ENCODE data around the gene PDE4D.

PDE4D gene

GRCh38 chr5:59838067-59838466 is 55.5 kb downstream of the PDE4D start:
- Histone ChIP-seq H3K9me3 (replicated peaks in 1 of 2; ENCODE audit: control insufficient read depth in 2 of 2, insufficient read depth in 1 of 2, low read depth in 1 of 2, low read length in 2 of 2) (no peaks in the 10 kb centered on the region), H3K27me3 (ENCODE audit: control insufficient read depth in 3 of 3, insufficient read depth in 3 of 3, low read depth in 1 of 3, low read length in 3 of 3) (no peaks in the 10 kb centered on the region), H3K23ac (ENCODE audit: low read depth, low read length, poor library complexity) (no peak overlapping the region), H3K4me3 (ENCODE audit: low read length in 2 of 2) (no peak overlapping the region), H3K4ac (ENCODE audit: low read length) (no peak overlapping the region), H3K36me3 (replicated peaks in 1 of 2; ENCODE audit: control insufficient read depth in 2 of 2, insufficient read depth in 2 of 2, low read length in 2 of 2) (no peaks in the 10 kb centered on the region), H4K91ac (ENCODE audit: low read depth, low read length, poor library complexity) (no peak overlapping the region), H2BK120ac (ENCODE audit: low read depth, low read length) (no peak overlapping the region), H2AFZ (ENCODE audit: low read length) (no peak overlapping the region), H3K9ac (ENCODE audit: low read depth, low read length, poor library complexity) (no peak overlapping the region), H3K4me2 (ENCODE audit: insufficient read depth, low read length, poor library complexity, severe bottlenecking) (no peak overlapping the region), H2AK5ac (ENCODE audit: low read depth, low read length) (no peak overlapping the region), H3K18ac (ENCODE audit: low read length) (no peak overlapping the region), H2BK15ac (ENCODE audit: low read length) (no peak overlapping the region), H3K4me1 (ENCODE audit: control insufficient read depth in 2 of 2, insufficient read depth in 1 of 2, low read depth in 1 of 2, low read length in 2 of 2) (peaks cover 0 to 3% of the 10 kb centered on the region in 2 donors), H3K79me1 (ENCODE audit: low read depth, low read length) (no peaks in the 10 kb centered on the region), H3K14ac (ENCODE audit: low read length) (no peak overlapping the region), H2BK5ac (ENCODE audit: low read length) (no peak overlapping the region), H4K8ac (ENCODE audit: low read depth, low read length) (no peak overlapping the region), H3K27ac (replicated peaks; ENCODE audit: low read length) (no peak overlapping the region), H2BK12ac (ENCODE audit: low read length) (no peak overlapping the region)
- WGBS, 2 donors (ENCODE audit: extremely low coverage in 2 of 2, insufficient read length in 2 of 2, insufficient replicate concordance in 1 of 2), result no CpG with 5 or more reads among the region's 2 CpGs
- DNase-seq (ENCODE audit: low spot score), result no peak

- H3K18ac ChIP-seq (ENCODE audit: low read length), result no peak overlapping the region
- peaks cover 0 to 3% of the 10 kb centered on the region in 2 donors for H3K4me1 ChIP-seq (ENCODE audit: control insufficient read depth in 2 of 2, insufficient read depth in 1 of 2, low read depth in 1 of 2, low read length in 2 of 2)
- no peak overlapping the region for H2BK12ac ChIP-seq (ENCODE audit: low read length)
- H3K79me1 ChIP-seq (ENCODE audit: low read depth, low read length), result no peaks in the 10 kb centered on the region
- 100% methylated on average over 1 of the region's 1 CpG for WGBS, 2 donors (ENCODE audit: extremely low coverage in 2 of 2, insufficient read length in 2 of 2, insufficient replicate concordance in 1 of 2)
- H2AFZ ChIP-seq (ENCODE audit: low read length), result no peak overlapping the region
- H3K4me2 ChIP-seq (ENCODE audit: insufficient read depth, low read length, poor library complexity, severe bottlenecking), result no peak overlapping the region
- no peaks in the 10 kb centered on the region for H3K36me3 ChIP-seq (replicated peaks in 1 of 2; ENCODE audit: control insufficient read depth in 2 of 2, insufficient read depth in 2 of 2, low read length in 2 of 2)
- H3K14ac ChIP-seq (ENCODE audit: low read length), result no peak overlapping the region
- H3K4me3 ChIP-seq (ENCODE audit: low read length in 2 of 2), result no peak overlapping the region
- H3K9me3 ChIP-seq (replicated peaks in 1 of 2; ENCODE audit: control insufficient read depth in 2 of 2, insufficient read depth in 1 of 2, low read depth in 1 of 2, low read length in 2 of 2), result no peaks in the 10 kb centered on the region
- H3K23ac ChIP-seq (ENCODE audit: low read depth, low read length, poor library complexity), result no peak overlapping the region
- no peak overlapping the region for H3K9ac ChIP-seq (ENCODE audit: low read depth, low read length, poor library complexity)
- no peak overlapping the region for H2AK5ac ChIP-seq (ENCODE audit: low read depth, low read length)
- H3K27ac ChIP-seq (replicated peaks; ENCODE audit: low read length), result no peak overlapping the region
- H2BK15ac ChIP-seq (ENCODE audit: low read length), result no peak overlapping the region
- no peak overlapping the region for H4K8ac ChIP-seq (ENCODE audit: low read depth, low read length)
- H4K91ac ChIP-seq (ENCODE audit: low read depth, low read length, poor library complexity), result no peak overlapping the region
- H2BK5ac ChIP-seq (ENCODE audit: low read length), result no peak overlapping the region
- H2BK120ac ChIP-seq (ENCODE audit: low read depth, low read length), result no peak overlapping the region
- H3K27me3 ChIP-seq (ENCODE audit: control insufficient read depth in 3 of 3, insufficient read depth in 3 of 3, low read depth in 1 of 3, low read length in 3 of 3), result no peaks in the 10 kb centered on the region
- H3K4ac ChIP-seq (ENCODE audit: low read length), result no peak overlapping the region
- no peak for DNase-seq (ENCODE audit: low spot score)
Observed at GRCh38 chr5:59837071-59837470, 56.5 kb downstream of the PDE4D start.

- Histone ChIP-seq H3K4ac (ENCODE audit: low read length) (no peak overlapping the region), H3K4me3 (ENCODE audit: low read length in 2 of 2) (no peak overlapping the region), H2BK12ac (ENCODE audit: low read length) (no peak overlapping the region), H2AFZ (ENCODE audit: low read length) (no peak overlapping the region), H3K4me1 (ENCODE audit: control insufficient read depth in 2 of 2, insufficient read depth in 1 of 2, low read depth in 1 of 2, low read length in 2 of 2) (peaks cover 0 to 3% of the 10 kb centered on the region in 2 donors), H2BK120ac (ENCODE audit: low read depth, low read length) (no peak overlapping the region), H3K9me3 (replicated peaks in 1 of 2; ENCODE audit: control insufficient read depth in 2 of 2, insufficient read depth in 1 of 2, low read depth in 1 of 2, low read length in 2 of 2) (no peaks in the 10 kb centered on the region), H3K36me3 (replicated peaks in 1 of 2; ENCODE audit: control insufficient read depth in 2 of 2, insufficient read depth in 2 of 2, low read length in 2 of 2) (no peaks in the 10 kb centered on the region), H3K9ac (ENCODE audit: low read depth, low read length, poor library complexity) (no peak overlapping the region), H3K27ac (replicated peaks; ENCODE audit: low read length) (no peak overlapping the region), H2BK5ac (ENCODE audit: low read length) (no peak overlapping the region), H2BK15ac (ENCODE audit: low read length) (no peak overlapping the region), H3K14ac (ENCODE audit: low read length) (no peak overlapping the region), H2AK5ac (ENCODE audit: low read depth, low read length) (no peak overlapping the region), H3K27me3 (ENCODE audit: control insufficient read depth in 3 of 3, insufficient read depth in 3 of 3, low read depth in 1 of 3, low read length in 3 of 3) (no peaks in the 10 kb centered on the region), H3K23ac (ENCODE audit: low read depth, low read length, poor library complexity) (no peak overlapping the region), H4K91ac (ENCODE audit: low read depth, low read length, poor library complexity) (no peak overlapping the region), H3K79me1 (ENCODE audit: low read depth, low read length) (no peaks in the 10 kb centered on the region), H4K8ac (ENCODE audit: low read depth, low read length) (no peak overlapping the region), H3K4me2 (ENCODE audit: insufficient read depth, low read length, poor library complexity, severe bottlenecking) (no peak overlapping the region), H3K18ac (ENCODE audit: low read length) (no peak overlapping the region)
- no peak for DNase-seq (ENCODE audit: low spot score)
- no CpG with 5 or more reads among the region's 3 CpGs for WGBS, 2 donors (ENCODE audit: extremely low coverage in 2 of 2, insufficient read length in 2 of 2, insufficient replicate concordance in 1 of 2)
Observed at GRCh38 chr5:59835800-59836199, 57.7 kb downstream of the PDE4D start.

GRCh38 chr5:59833448-59833847 is 60.1 kb downstream of the PDE4D start:
- no peak overlapping the region for H4K91ac ChIP-seq (ENCODE audit: low read depth, low read length, poor library complexity)
- H3K18ac ChIP-seq (ENCODE audit: low read length), result no peak overlapping the region
- H3K14ac ChIP-seq (ENCODE audit: low read length), result no peak overlapping the region
- no peak overlapping the region for H3K4me2 ChIP-seq (ENCODE audit: insufficient read depth, low read length, poor library complexity, severe bottlenecking)
- H3K79me1 ChIP-seq (ENCODE audit: low read depth, low read length), result no peaks in the 10 kb centered on the region
- no peak overlapping the region for H3K4ac ChIP-seq (ENCODE audit: low read length)
- no peak overlapping the region for H2AFZ ChIP-seq (ENCODE audit: low read length)
- no peak overlapping the region for H2AK5ac ChIP-seq (ENCODE audit: low read depth, low read length)
- H3K27ac ChIP-seq (replicated peaks; ENCODE audit: low read length), result no peak overlapping the region
- no peak overlapping the region for H2BK5ac ChIP-seq (ENCODE audit: low read length)
- H3K23ac ChIP-seq (ENCODE audit: low read depth, low read length, poor library complexity), result no peak overlapping the region
- no peak overlapping the region for H3K9ac ChIP-seq (ENCODE audit: low read depth, low read length, poor library complexity)
- H3K4me3 ChIP-seq (ENCODE audit: low read length in 2 of 2), result no peak overlapping the region
- no peak for DNase-seq (ENCODE audit: low spot score)
- no peak overlapping the region for H2BK120ac ChIP-seq (ENCODE audit: low read depth, low read length)
- no peak overlapping the region for H2BK12ac ChIP-seq (ENCODE audit: low read length)
- H3K9me3 ChIP-seq (replicated peaks in 1 of 2; ENCODE audit: control insufficient read depth in 2 of 2, insufficient read depth in 1 of 2, low read depth in 1 of 2, low read length in 2 of 2), result no peaks in the 10 kb centered on the region
- H3K27me3 ChIP-seq (ENCODE audit: control insufficient read depth in 3 of 3, insufficient read depth in 3 of 3, low read depth in 1 of 3, low read length in 3 of 3), result no peaks in the 10 kb centered on the region
- H2BK15ac ChIP-seq (ENCODE audit: low read length), result no peak overlapping the region
- H3K36me3 ChIP-seq (replicated peaks in 1 of 2; ENCODE audit: control insufficient read depth in 2 of 2, insufficient read depth in 2 of 2, low read length in 2 of 2), result no peaks in the 10 kb centered on the region
- no CpG with 5 or more reads among the region's 4 CpGs for WGBS, 2 donors (ENCODE audit: extremely low coverage in 2 of 2, insufficient read length in 2 of 2, insufficient replicate concordance in 1 of 2)
- peaks cover 0 to 2% of the 10 kb centered on the region in 2 donors for H3K4me1 ChIP-seq (ENCODE audit: control insufficient read depth in 2 of 2, insufficient read depth in 1 of 2, low read depth in 1 of 2, low read length in 2 of 2)
- H4K8ac ChIP-seq (ENCODE audit: low read depth, low read length), result no peak overlapping the region
